ENCODE data around the gene MC1R.
"Not testable (repeated sequence)": the region's sequence is repeated elsewhere in the genome, so short reads cannot be mapped to it uniquely, and the experiment has no call there.

MC1R gene

GRCh38 chr16:89914642-89915285 is 3.9 kb upstream of the MC1R start:
- DNase-seq, result not testable (repeated sequence)

- DNase-seq, result no peak
Measured at GRCh38 chr16:89915303-89916232, 3.1 kb upstream of the MC1R start.

- DNase-seq, result peak; percentile 50
Measured at GRCh38 chr16:89917773-89918452, 749 bp upstream of the MC1R start.

GRCh38 chr16:89919535-89920406 is 1.1 kb downstream of the MC1R start:
- no peak for DNase-seq

GRCh38 chr16:89920723-89921122 is 2.1 kb downstream of the MC1R start:
- DNase-seq, result no peak

GRCh38 chr16:89921131-89921701 is 2.6 kb downstream of the MC1R start:
- no peak for DNase-seq

DNA sequence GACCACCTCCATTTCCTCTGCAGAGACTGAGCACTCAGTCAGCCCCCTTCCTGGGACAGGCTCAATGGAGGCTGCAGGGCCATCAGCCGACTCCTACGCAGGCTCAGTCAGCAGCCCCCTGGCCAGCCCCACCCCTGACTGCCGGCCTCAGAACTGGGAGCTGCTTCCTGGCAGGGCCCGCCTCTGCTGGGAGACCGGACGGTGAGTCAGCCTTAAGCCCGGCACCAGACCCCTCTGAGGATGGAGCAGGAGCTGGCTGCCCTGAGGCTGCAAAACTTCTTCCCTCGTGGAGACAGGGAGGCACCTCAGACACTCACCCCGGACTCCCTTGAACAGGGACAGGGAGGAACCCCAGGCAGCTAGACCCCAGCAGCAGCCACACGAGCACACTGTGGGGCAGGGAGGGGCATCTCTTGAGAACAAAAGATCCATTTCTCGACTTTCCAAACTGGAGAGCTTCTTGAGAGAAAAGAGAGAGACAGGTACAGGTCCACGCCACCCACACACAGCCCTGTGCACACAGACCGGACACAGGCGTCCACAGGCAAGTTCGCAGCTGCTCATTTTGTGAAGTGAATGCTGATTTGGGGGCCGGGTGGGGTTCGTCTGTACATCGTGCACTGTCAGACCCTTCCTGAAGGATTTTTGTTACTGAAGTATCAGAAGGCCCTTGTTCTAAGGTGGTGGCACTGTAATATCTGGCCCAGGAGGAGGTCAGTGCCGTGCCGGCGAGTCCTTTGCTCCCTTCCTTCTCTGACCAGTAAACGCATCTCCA is 3.2 kb downstream of the MC1R start:
- DNase-seq, result no peak

GRCh38 chr16:89922477-89922883 is 3.8 kb downstream of the MC1R start:
- no peak for DNase-seq

DNA sequence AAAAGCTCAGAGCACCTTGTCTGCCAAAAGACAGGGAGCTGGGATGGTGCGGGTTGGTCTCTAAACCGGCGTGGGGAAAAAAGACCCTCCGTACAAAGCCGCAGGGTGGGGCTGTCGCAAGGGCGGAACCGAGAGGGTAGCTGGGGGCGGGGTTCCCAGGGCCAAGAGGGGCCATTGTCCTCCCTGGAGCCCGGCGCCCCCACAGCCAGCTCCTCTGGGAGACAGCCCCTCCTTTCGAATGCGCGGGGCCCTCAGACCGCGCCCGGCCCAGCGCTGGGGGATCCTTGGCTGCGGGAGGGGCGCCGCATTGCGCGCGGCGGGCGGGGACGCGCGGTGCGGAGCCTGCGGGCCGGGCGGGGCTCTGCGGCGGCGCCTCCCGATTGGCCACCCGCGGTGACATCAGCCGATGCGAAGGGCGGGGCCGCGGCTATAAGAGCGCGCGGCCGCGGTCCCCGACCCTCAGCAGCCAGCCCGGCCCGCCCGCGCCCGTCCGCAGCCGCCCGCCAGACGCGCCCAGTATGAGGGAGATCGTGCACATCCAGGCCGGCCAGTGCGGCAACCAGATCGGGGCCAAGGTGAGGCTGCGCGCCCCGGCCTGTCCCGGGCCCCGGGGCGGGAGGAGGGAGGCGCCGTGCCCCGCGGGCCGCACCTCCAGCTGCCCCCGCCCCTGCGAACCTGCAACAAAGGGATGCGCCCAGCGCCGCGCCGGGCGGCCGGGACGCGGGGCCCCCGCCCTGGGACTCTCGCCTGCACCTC is 4.4 kb downstream of the MC1R start, which contains the start of gene TUBB3:
TUBB3 (plus strand) TSS at position 459 of the 756 bp plus-strand sequence; CDS start at position 519, 60 bp downstream.
- DNase-seq, result no peak

GRCh38 chr16:89923640-89924296 is 5.1 kb downstream of the MC1R start:
- DNase-seq, result no peak

- peak; percentile 21 for DNase-seq
Measured at GRCh38 chr16:89924297-89924924, 5.7 kb downstream of the MC1R start.

DNA sequence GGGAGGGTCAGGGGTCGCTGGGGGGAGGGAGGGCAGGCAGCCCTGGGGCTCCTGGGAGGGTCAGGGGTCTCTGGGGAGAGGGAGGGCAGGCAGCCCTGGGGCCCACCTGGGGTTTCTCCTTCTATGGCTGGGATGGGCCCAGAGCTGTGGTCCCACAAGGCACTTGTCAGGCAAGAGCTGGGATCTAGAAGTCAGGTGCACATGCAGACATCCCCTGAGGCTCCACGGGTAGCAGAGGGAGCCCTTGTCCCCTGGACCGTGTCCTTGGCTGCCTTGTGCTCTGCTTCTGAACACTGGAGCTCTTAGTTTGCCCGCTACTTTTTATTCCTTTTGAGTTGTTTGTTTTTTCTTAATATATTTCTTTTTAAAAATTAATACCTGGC is 6.3 kb downstream of the MC1R start:
- no peak for DNase-seq

GRCh38 chr16:89925596-89926079 is 7.0 kb downstream of the MC1R start:
- DNase-seq, result no peak

- no peak for DNase-seq
Measured at GRCh38 chr16:89931305-89931896, 12.7 kb downstream of the MC1R start.

DNA sequence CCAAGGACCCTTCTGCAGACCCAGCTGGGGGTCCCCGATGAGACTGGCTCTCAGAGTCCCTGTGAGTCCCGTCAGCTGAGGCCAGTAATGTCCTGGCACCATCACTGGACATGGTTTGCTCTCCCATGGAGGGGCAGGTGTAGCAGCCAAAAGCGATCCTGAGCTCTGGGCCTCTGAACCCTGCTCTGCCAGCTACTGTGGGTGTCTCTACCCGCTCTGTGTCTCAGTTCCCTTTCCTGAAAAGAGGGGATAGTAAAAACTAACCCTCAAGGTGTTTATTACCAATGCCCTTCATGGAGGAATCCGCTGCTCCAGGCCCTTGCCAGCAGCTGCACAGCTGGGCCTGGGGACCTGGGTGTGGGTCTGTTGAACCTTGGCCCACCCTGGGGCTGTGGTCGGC is 13.3 kb downstream of the MC1R start:
- no peak for DNase-seq

DNA sequence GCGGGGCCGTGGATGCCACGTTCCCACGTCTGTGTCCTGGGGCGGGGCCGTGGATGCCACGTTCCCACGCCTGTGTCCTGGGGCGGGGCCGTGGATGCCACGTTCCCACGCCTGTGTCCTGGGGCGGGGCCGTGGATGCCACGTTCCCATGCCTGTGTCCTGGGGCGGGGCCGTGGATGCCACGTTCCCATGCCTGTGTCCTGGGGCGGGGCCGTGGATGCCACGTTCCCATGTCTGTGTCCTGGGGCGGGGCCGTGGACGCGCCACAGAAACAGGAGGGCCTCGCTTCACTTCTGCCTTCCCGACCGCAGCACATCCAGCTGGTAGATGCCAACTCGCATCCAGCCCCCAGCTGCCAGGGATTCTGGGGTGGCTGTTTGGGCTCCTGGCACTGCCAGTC is 15.4 kb downstream of the MC1R start:
- DNase-seq, result not testable (repeated sequence)

DNA sequence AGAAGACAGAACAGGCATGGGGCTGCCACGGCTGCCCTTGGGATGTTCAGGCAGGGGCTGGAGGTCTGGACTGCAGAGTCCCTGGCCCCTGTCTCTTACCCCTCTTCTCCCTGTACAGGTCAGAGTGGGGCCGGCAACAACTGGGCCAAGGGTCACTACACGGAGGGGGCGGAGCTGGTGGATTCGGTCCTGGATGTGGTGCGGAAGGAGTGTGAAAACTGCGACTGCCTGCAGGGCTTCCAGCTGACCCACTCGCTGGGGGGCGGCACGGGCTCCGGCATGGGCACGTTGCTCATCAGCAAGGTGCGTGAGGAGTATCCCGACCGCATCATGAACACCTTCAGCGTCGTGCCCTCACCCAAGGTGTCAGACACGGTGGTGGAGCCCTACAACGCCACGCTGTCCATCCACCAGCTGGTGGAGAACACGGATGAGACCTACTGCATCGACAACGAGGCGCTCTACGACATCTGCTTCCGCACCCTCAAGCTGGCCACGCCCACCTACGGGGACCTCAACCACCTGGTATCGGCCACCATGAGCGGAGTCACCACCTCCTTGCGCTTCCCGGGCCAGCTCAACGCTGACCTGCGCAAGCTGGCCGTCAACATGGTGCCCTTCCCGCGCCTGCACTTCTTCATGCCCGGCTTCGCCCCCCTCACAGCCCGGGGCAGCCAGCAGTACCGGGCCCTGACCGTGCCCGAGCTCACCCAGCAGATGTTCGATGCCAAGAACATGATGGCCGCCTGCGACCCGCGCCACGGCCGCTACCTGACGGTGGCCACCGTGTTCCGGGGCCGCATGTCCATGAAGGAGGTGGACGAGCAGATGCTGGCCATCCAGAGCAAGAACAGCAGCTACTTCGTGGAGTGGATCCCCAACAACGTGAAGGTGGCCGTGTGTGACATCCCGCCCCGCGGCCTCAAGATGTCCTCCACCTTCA is 16.2 kb downstream of the MC1R start:
- no peak for DNase-seq

DNA sequence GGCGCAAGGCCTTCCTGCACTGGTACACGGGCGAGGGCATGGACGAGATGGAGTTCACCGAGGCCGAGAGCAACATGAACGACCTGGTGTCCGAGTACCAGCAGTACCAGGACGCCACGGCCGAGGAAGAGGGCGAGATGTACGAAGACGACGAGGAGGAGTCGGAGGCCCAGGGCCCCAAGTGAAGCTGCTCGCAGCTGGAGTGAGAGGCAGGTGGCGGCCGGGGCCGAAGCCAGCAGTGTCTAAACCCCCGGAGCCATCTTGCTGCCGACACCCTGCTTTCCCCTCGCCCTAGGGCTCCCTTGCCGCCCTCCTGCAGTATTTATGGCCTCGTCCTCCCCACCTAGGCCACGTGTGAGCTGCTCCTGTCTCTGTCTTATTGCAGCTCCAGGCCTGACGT is 17.0 kb downstream of the MC1R start:
- DNase-seq, result not testable (repeated sequence)
